Mammary epithelial cell (primary cell): ENCODE results near the gene GPR75.
"Not testable (repeated sequence)": the region's sequence is repeated elsewhere in the genome, so short reads cannot be mapped to it uniquely, and the experiment has no call there.

Experiments
- EZH2 ChIP-seq: IDR thresholded peaks from 2 replicates; pipeline ENCODE4 v1.6.1; 2012; ENCODE audit warnings: low read length, inconsistent platforms, borderline replicate concordance
- TF ChIP-seq, protein P1 (sequence below), 2 donors: IDR thresholded peaks in 1 of 2; conservative IDR thresholded peaks in 1 of 2; 2 replicates each; pipeline ENCODE4 v1.5.1; 2011 to 2012; ENCODE audit warnings: inconsistent platforms in 2 of 2, low read length in 2 of 2, mild to moderate bottlenecking in 2 of 2, control low read depth in 1 of 2, low read depth in 1 of 2; ENCODE audit not compliant: insufficient read depth in 1 of 2; ENCODE audit errors: extremely low read depth in 1 of 2

DNA sequence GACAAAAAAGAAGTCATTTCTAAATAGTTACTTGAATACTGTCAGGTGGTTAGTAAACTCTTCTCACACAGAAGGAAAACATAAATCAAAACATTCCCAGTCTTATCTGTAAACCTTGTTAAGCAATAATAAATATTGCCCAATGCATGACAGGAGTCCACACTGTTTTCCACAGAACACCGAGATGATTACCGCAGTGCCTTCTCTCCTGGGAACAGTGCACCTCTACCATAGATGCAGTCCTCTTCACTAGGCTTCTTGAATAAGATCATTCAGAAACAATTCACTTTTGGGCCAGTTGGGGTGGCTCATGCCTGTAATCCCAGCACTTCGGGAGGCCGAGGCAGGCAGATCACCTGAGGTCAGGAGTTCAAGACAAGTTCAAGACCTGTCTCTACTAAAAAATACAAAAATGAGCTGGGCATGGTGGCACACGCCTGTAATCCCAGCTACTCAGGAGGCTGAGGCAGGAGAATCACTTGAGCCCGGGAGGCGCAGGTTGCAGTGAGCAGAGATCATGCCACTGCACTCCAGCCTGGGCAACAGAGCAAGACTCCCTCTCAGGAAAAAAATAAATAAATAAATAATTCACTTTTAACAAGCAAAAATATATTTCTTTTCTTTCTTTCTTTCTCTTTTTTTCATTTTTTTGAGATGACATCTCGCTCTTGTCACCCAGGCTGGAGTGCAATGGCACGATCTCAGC, 8.6 kb downstream of the GPR75 start:
- TF ChIP-seq, protein P1, sequence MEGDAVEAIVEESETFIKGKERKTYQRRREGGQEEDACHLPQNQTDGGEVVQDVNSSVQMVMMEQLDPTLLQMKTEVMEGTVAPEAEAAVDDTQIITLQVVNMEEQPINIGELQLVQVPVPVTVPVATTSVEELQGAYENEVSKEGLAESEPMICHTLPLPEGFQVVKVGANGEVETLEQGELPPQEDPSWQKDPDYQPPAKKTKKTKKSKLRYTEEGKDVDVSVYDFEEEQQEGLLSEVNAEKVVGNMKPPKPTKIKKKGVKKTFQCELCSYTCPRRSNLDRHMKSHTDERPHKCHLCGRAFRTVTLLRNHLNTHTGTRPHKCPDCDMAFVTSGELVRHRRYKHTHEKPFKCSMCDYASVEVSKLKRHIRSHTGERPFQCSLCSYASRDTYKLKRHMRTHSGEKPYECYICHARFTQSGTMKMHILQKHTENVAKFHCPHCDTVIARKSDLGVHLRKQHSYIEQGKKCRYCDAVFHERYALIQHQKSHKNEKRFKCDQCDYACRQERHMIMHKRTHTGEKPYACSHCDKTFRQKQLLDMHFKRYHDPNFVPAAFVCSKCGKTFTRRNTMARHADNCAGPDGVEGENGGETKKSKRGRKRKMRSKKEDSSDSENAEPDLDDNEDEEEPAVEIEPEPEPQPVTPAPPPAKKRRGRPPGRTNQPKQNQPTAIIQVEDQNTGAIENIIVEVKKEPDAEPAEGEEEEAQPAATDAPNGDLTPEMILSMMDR (conservative IDR thresholded peaks at IDR 0.05 in 1 of 2, IDR thresholded peaks at IDR 0.05 in 1 of 2; ENCODE audit: extremely low read depth in 1 of 2, insufficient read depth in 1 of 2, low read depth in 1 of 2, low read length in 2 of 2): not testable (repeated sequence)
- TF ChIP-seq EZH2: not testable (repeated sequence)
